Endothelial cell of umbilical vein (primary cell): Measurements from ENCODE around the gene NHSL2.

ENCODE experiments used
- CTCF ChIP-seq, 2 donors: IDR thresholded peaks; 1 replicate in 1 of 2; 2 replicates in 1 of 2; pipeline ENCODE4 v1.5.1; 2011; ENCODE audit warnings: low read length in 2 of 2, mild to moderate bottlenecking in 2 of 2, moderate library complexity in 2 of 2, control low read depth in 1 of 2, inconsistent platforms in 1 of 2, low read depth in 1 of 2; ENCODE audit not compliant: insufficient read depth in 1 of 2; ENCODE audit errors: extremely low read depth in 1 of 2
- EZH2 ChIP-seq: IDR thresholded peaks from 2 replicates; pipeline ENCODE4 v1.6.1; 2012; ENCODE audit warnings: borderline replicate concordance, low read depth, mild to moderate bottlenecking, moderate library complexity, low read length, inconsistent platforms; ENCODE audit not compliant: severe bottlenecking
- GATA2 ChIP-seq: IDR thresholded peaks from 2 replicates; pipeline ENCODE4 v1.7.0; 2011; ENCODE audit warnings: low read depth, mild to moderate bottlenecking, moderate library complexity, mixed read lengths, low read length; ENCODE audit not compliant: insufficient read length, insufficient read depth
- JUN ChIP-seq: IDR thresholded peaks from 2 replicates; pipeline ENCODE4 v1.6.1; 2011; ENCODE audit warnings: borderline replicate concordance, low read depth; ENCODE audit not compliant: insufficient read length, insufficient read depth
- MAX ChIP-seq: IDR thresholded peaks from 2 replicates; pipeline ENCODE4 v1.6.1; 2011; ENCODE audit not compliant: insufficient read depth, insufficient read length
- MYC ChIP-seq: IDR thresholded peaks from one replicate; pipeline ENCODE4 v1.6.1; 2011; ENCODE audit warnings: mild to moderate bottlenecking, low read depth, low read length
- POLR2A ChIP-seq: IDR thresholded peaks from 2 replicates; pipeline ENCODE4 v1.6.1; 2012; ENCODE audit warnings: low read depth, mild to moderate bottlenecking, control low read depth, low read length
- POLR2AphosphoS5 ChIP-seq: IDR thresholded peaks from 2 replicates; pipeline ENCODE4 v1.6.1; 2012; ENCODE audit warnings: low read depth, mild to moderate bottlenecking, control low read depth, low read length, moderate library complexity; ENCODE audit not compliant: insufficient read depth

- TF ChIP-seq CTCF (IDR thresholded peaks at IDR 0.05; ENCODE audit: extremely low read depth in 1 of 2, insufficient read depth in 1 of 2, low read depth in 1 of 2, low read length in 2 of 2) (no peak), POLR2A (no peak), MYC (no peak), POLR2AphosphoS5 (no peak), EZH2 (no peak), MAX (no peak), JUN (no peak), GATA2 (no peak)
Measured at GRCh38 chrX:72115380-72115779, 204.7 kb downstream of the NHSL2 start.
